Neuronal stem cell (in vitro differentiated cells): Measurements from ENCODE around the gene TRAK1.
"Not testable (repeated sequence)": the region's sequence is repeated elsewhere in the genome, so short reads cannot be mapped to it uniquely, and the experiment has no call there.

ENCODE experiments used
- DNase-seq: peaks from one replicate; pipeline ENCODE4 v3.0.0-alpha.2; 2013; ENCODE audit warnings: low spot score
- H2AFZ ChIP-seq: one replicate; pipeline ENCODE4 v1.6.1; 2013; ENCODE audit warnings: mild to moderate bottlenecking, low read length, inconsistent platforms
- H2AK5ac ChIP-seq: 2 replicates; pipeline ENCODE4 v1.6.1; 2013; ENCODE audit warnings: low read depth, mild to moderate bottlenecking, inconsistent platforms, low read length, moderate library complexity, mixed read lengths
- H2BK120ac ChIP-seq: 2 replicates; pipeline ENCODE4 v1.6.1; 2013; ENCODE audit warnings: low read depth, mild to moderate bottlenecking, inconsistent platforms, low read length, moderate library complexity, mixed read lengths
- H2BK12ac ChIP-seq: one replicate; pipeline ENCODE4 v1.6.1; 2013; ENCODE audit warnings: low read length, inconsistent platforms
- H2BK15ac ChIP-seq: 2 replicates; pipeline ENCODE4 v1.6.1; 2013; ENCODE audit warnings: mild to moderate bottlenecking, low read length, inconsistent platforms, mixed read lengths
- H2BK5ac ChIP-seq: one replicate; pipeline ENCODE4 v1.6.1; 2013; ENCODE audit warnings: inconsistent platforms, mild to moderate bottlenecking, low read length, moderate library complexity
- H3K14ac ChIP-seq: one replicate; pipeline ENCODE4 v1.6.1; 2013; ENCODE audit warnings: low read length, inconsistent platforms
- H3K18ac ChIP-seq: 2 replicates; pipeline ENCODE4 v1.6.1; 2013; ENCODE audit warnings: low read length, inconsistent platforms
- H3K23ac ChIP-seq: 2 replicates; pipeline ENCODE4 v1.6.1; 2013; ENCODE audit warnings: low read depth, mild to moderate bottlenecking, mixed read lengths, low read length, inconsistent platforms; ENCODE audit not compliant: poor library complexity
- H3K27ac ChIP-seq: replicated peaks from 3 replicates; pipeline ENCODE4 v1.5.1; 2013; ENCODE audit warnings: low read length, inconsistent platforms
- H3K27me3 ChIP-seq, 3 experiments: 2 replicates each; pipeline ENCODE4 v1.6.1; 2013; ENCODE audit warnings: low read length in 3 of 3, mild to moderate bottlenecking in 2 of 3, inconsistent platforms in 1 of 3, low read depth in 1 of 3, mixed read lengths in 1 of 3, moderate library complexity in 1 of 3; ENCODE audit not compliant: control insufficient read depth in 3 of 3, insufficient read depth in 3 of 3
- H3K36me3 ChIP-seq, 2 donors: replicated peaks in 1 of 2; 2 replicates each; pipeline ENCODE4 v1.6.1; 2013; ENCODE audit warnings: low read length in 2 of 2; ENCODE audit not compliant: control insufficient read depth in 2 of 2, insufficient read depth in 2 of 2
- H3K4ac ChIP-seq: 2 replicates; pipeline ENCODE4 v1.6.1; 2013; ENCODE audit warnings: inconsistent platforms, mild to moderate bottlenecking, low read length, moderate library complexity
- H3K4me1 ChIP-seq, 2 donors: 1 replicate in 1 of 2; 2 replicates in 1 of 2; pipeline ENCODE4 v1.6.1; 2013; ENCODE audit warnings: low read length in 2 of 2, low read depth in 1 of 2; ENCODE audit not compliant: control insufficient read depth in 2 of 2, insufficient read depth in 1 of 2
- H3K4me2 ChIP-seq: one replicate; pipeline ENCODE4 v1.6.1; 2013; ENCODE audit warnings: mild to moderate bottlenecking, low read length, inconsistent platforms; ENCODE audit not compliant: insufficient read depth, poor library complexity, severe bottlenecking
- H3K4me3 ChIP-seq, 2 donors: 2 replicates each; pipeline ENCODE4 v1.5.1; 2013; ENCODE audit warnings: low read length in 2 of 2, mild to moderate bottlenecking in 2 of 2, inconsistent platforms in 1 of 2, moderate library complexity in 1 of 2
- H3K79me1 ChIP-seq: one replicate; pipeline ENCODE4 v1.6.1; 2013; ENCODE audit warnings: low read depth, mild to moderate bottlenecking, inconsistent platforms, low read length, moderate library complexity
- H3K9ac ChIP-seq: one replicate; pipeline ENCODE4 v1.6.1; 2013; ENCODE audit warnings: mild to moderate bottlenecking, low read depth, low read length, inconsistent platforms; ENCODE audit not compliant: poor library complexity
- H3K9me3 ChIP-seq, 2 donors: replicated peaks in 1 of 2; 2 replicates each; pipeline versions ENCODE3 to v1.6.1; 2013; ENCODE audit warnings: low read length in 2 of 2, mild to moderate bottlenecking in 2 of 2, inconsistent platforms in 1 of 2, low read depth in 1 of 2, mixed read lengths in 1 of 2, moderate library complexity in 1 of 2; ENCODE audit not compliant: control insufficient read depth in 2 of 2, insufficient read depth in 1 of 2
- H4K8ac ChIP-seq: one replicate; pipeline ENCODE4 v1.6.1; 2013; ENCODE audit warnings: low read depth, mild to moderate bottlenecking, inconsistent platforms, low read length, moderate library complexity
- H4K91ac ChIP-seq: one replicate; pipeline ENCODE4 v1.6.1; 2013; ENCODE audit warnings: low read length, low read depth, mild to moderate bottlenecking, inconsistent platforms; ENCODE audit not compliant: poor library complexity
- WGBS, 2 donors: extraction: QIAGEN DNeasy Blood & Tissue Kit; methylation state at CpG; one replicate each; pipeline ENCODE4 v1.1.7; 2013; ENCODE audit warnings: missing lambda C conversion rate in 2 of 2, mixed read lengths in 1 of 2; ENCODE audit not compliant: insufficient read length in 2 of 2, insufficient replicate concordance in 1 of 2; ENCODE audit errors: extremely low coverage in 2 of 2; 5-methylcytosine and 5-hydroxymethylcytosine counted together

The TRAK1 gene

GRCh38 chr3:42101048-42101447, 9.9 kb downstream of the TRAK1 start:
- DNase-seq = no peak
- Histone ChIP-seq H3K27me3 (no peaks in the 10 kb centered on the region), H3K9ac (no peak overlapping the region), H3K9me3 (peaks cover 2 to 21% of the 10 kb centered on the region in 2 donors), H2BK12ac (no peak overlapping the region), H3K4me3 (no peak overlapping the region), H3K79me1 (peaks cover 1% of the 10 kb centered on the region), H2AFZ (no peak overlapping the region), H3K18ac (no peak overlapping the region), H2AK5ac (no peak overlapping the region), H2BK5ac (no peak overlapping the region), H3K36me3 (peaks cover 6 to 46% of the 10 kb centered on the region in 2 donors), H3K4me2 (no peak overlapping the region), H4K91ac (no peak overlapping the region), H3K23ac (no peak overlapping the region), H3K4ac (no peak overlapping the region), H4K8ac (no peak overlapping the region), H3K27ac (no peak overlapping the region), H2BK120ac (no peak overlapping the region), H3K4me1 (peaks cover 10 to 13% of the 10 kb centered on the region in 2 donors), H3K14ac (no peak overlapping the region), H2BK15ac (no peak overlapping the region)
- WGBS, 2 donors = no CpG with 5 or more reads among the region's 4 CpGs

- peaks cover 2 to 23% of the 10 kb centered on the region in 2 donors for H3K9me3 ChIP-seq
- no peak overlapping the region for H3K4ac ChIP-seq
- H2AK5ac ChIP-seq = no peak overlapping the region
- no peak overlapping the region for H3K14ac ChIP-seq
- no peak overlapping the region for H3K9ac ChIP-seq
- no peak overlapping the region for H2BK120ac ChIP-seq
- no peak overlapping the region for H3K4me2 ChIP-seq
- H3K4me3 ChIP-seq = no peak overlapping the region
- H3K79me1 ChIP-seq = peaks cover 1% of the 10 kb centered on the region
- H3K18ac ChIP-seq = no peak overlapping the region
- no peak overlapping the region for H2AFZ ChIP-seq
- no peak overlapping the region for H3K23ac ChIP-seq
- H3K36me3 ChIP-seq = peaks cover 6 to 46% of the 10 kb centered on the region in 2 donors
- no peak overlapping the region for H4K8ac ChIP-seq
- no peak overlapping the region for H2BK15ac ChIP-seq
- no peak overlapping the region for H2BK12ac ChIP-seq
- no peak overlapping the region for H3K27ac ChIP-seq
- H3K4me1 ChIP-seq = peaks cover 9 to 13% of the 10 kb centered on the region in 2 donors
- no peak overlapping the region for H2BK5ac ChIP-seq
- H3K27me3 ChIP-seq = no peaks in the 10 kb centered on the region
- WGBS, 2 donors = no CpG with 5 or more reads among the region's 1 CpG
- DNase-seq = no peak
- no peak overlapping the region for H4K91ac ChIP-seq
Measured at GRCh38 chr3:42101481-42101880, 10.3 kb downstream of the TRAK1 start.

- Histone ChIP-seq H3K4me2 (no peak overlapping the region), H3K23ac (no peak overlapping the region), H3K9ac (no peak overlapping the region), H3K79me1 (peaks cover 1% of the 10 kb centered on the region), H3K4me1 (peaks cover 8 to 13% of the 10 kb centered on the region in 2 donors), H3K4me3 (no peak overlapping the region), H2BK15ac (no peak overlapping the region), H3K9me3 (peaks cover 5 to 25% of the 10 kb centered on the region in 2 donors), H2AK5ac (no peak overlapping the region), H4K8ac (no peak overlapping the region), H3K4ac (no peak overlapping the region), H3K14ac (no peak overlapping the region), H3K36me3 (peaks cover 6 to 43% of the 10 kb centered on the region in 2 donors), H2AFZ (no peak overlapping the region), H2BK12ac (no peak overlapping the region), H3K18ac (no peak overlapping the region), H3K27me3 (no peaks in the 10 kb centered on the region), H2BK5ac (no peak overlapping the region), H3K27ac (no peak overlapping the region), H4K91ac (no peak overlapping the region), H2BK120ac (no peak overlapping the region)
- no CpG with 5 or more reads among the region's 6 CpGs for WGBS, 2 donors
- DNase-seq = no peak
Measured at GRCh38 chr3:42102571-42102970, 11.4 kb downstream of the TRAK1 start.

- Histone ChIP-seq H3K36me3 (peaks cover 6 to 39% of the 10 kb centered on the region in 2 donors), H3K9me3 (peaks cover 6 to 25% of the 10 kb centered on the region in 2 donors)
- H3K9ac ChIP-seq, H3K4me2 ChIP-seq, H2BK120ac ChIP-seq, H2BK5ac ChIP-seq, H3K23ac ChIP-seq, H4K91ac ChIP-seq, H3K27ac ChIP-seq, H3K4ac ChIP-seq, H4K8ac ChIP-seq, H2AK5ac ChIP-seq, DNase-seq, H2AFZ ChIP-seq, H3K18ac ChIP-seq, H3K14ac ChIP-seq, H3K4me3 ChIP-seq, H3K79me1 ChIP-seq, H3K4me1 ChIP-seq, H3K27me3 ChIP-seq, H2BK12ac ChIP-seq, H2BK15ac ChIP-seq: not testable (repeated sequence)
- WGBS, 2 donors = no CpG with 5 or more reads among the region's 15 CpGs
Measured at GRCh38 chr3:42103921-42104665, 12.9 kb downstream of the TRAK1 start.
